Gastrocnemius medialis (tissue), 4 donors: ENCODE results near the gene SEPTIN2. TPM values are rescaled to one million over a fixed set of nuclear protein-coding genes. Genes with fewer than 3 reads are reported as not detected.
A peak's percentile ranks its signal among the peaks of the same experiment; 100 is the strongest.
"Not testable (repeated sequence)": the region's sequence is repeated elsewhere in the genome, so short reads cannot be mapped to it uniquely, and the experiment has no call there.

Source experiments
- ATAC-seq, 2 donors: fragments of 150-250 bp; one replicate each; pipeline ENCODE4 v1.9.1; 2016
- DNase-seq, 2 donors: peaks; one replicate each; pipeline ENCODE4 v3.0.0-alpha.2; 2019
- H3K27ac ChIP-seq, 4 donors: fragments of 200-600 bp; sonication (generic); 1 replicate in 1 of 4; 2 replicates in 3 of 4; pipeline ENCODE4 v1.5.1; 2016 to 2018; ENCODE audit warnings: mild to moderate bottlenecking in 2 of 4, moderate library complexity in 1 of 4
- H3K27me3 ChIP-seq, 3 donors: fragments of 200-600 bp; sonication (generic) in 2 of 3; 1 replicate in 1 of 3; 2 replicates in 2 of 3; pipeline versions ENCODE4 v1.5.1 to v1.6.0; 2016 to 2019; ENCODE audit warnings: mild to moderate bottlenecking in 1 of 3, moderate library complexity in 1 of 3
- H3K36me3 ChIP-seq, 2 donors: fragments of 200-600 bp; sonication (generic) in 1 of 2; one replicate each; pipeline ENCODE4 v1.5.1; 2017 to 2018
- H3K4me1 ChIP-seq, 2 donors: fragments of 200-600 bp; sonication (generic) in 1 of 2; one replicate each; pipeline ENCODE4 v1.5.1; 2016 to 2017; ENCODE audit warnings: mild to moderate bottlenecking in 2 of 2
- H3K4me3 ChIP-seq, 4 donors: fragments of 200-600 bp; sonication (generic) in 3 of 4; 1 replicate in 1 of 4; 2 replicates in 3 of 4; pipeline ENCODE4 v1.5.1; 2016 to 2019; ENCODE audit warnings: mild to moderate bottlenecking in 2 of 4
- H3K9me3 ChIP-seq, 3 donors: fragments of 200-600 bp; sonication (generic) in 2 of 3; 1 replicate in 1 of 3; 2 replicates in 2 of 3; pipeline ENCODE4 v1.5.1; 2016 to 2019
- CTCF ChIP-seq, 5 experiments: fragments of 450-650 bp in 3 of 5; fragments of 200-600 bp in 2 of 5; sonication (generic) in 2 of 5; IDR thresholded peaks in 4 of 5; conservative IDR thresholded peaks in 1 of 5; 1 replicate in 4 of 5; 2 replicates in 1 of 5; pipeline ENCODE4 v1.5.1; 2016 to 2019; ENCODE audit warnings: antibody characterized with exemption in 5 of 5, mild to moderate bottlenecking in 3 of 5, moderate library complexity in 3 of 5
- POLR2A ChIP-seq, 2 donors: fragments of 450-650 bp; IDR thresholded peaks; one replicate each; pipeline ENCODE4 v1.6.1; 2017; ENCODE audit warnings: antibody characterized with exemption in 2 of 2, mild to moderate bottlenecking in 2 of 2, moderate library complexity in 2 of 2
- in situ Hi-C, 4 donors: fragments of 200-750 bp; cut with MboI; loops; one replicate each; pipeline versions ENCODE4 v1.15.0 to v1.8.0; 2017; ENCODE audit warnings: low sequenced_read_pairs in 4 of 4
- intact Hi-C: fragments of 100-400 bp; cut with DNase I; formaldehyde crosslinking; loops from one replicate; pipeline ENCODE4 v1.15.1; 2023; ENCODE audit warnings: low total_unique reads
- total RNA-seq, 4 donors: library from RNA; depleted of rRNA; stranded (reverse); fragments of >200 nt; gene quantifications; one replicate each; pipeline versions ENCODE4 v1.1.0 to v1.2.3, GENCODE V29; 2016

Gene SEPTIN2
- total RNA-seq, 4 donors from 2014 or later = 81.3 to 130 (median 99.3) TPM

GRCh38 chr2:241391892-241392665 is 76.4 kb downstream of the SEPTIN2 start:
- intact Hi-C loops (no loop called here), in situ Hi-C loops (no loop called here)

GRCh38 chr2:241392753-241393152 is 77.0 kb downstream of the SEPTIN2 start:
- intact Hi-C loops, in situ Hi-C loops, ATAC-seq: not testable (repeated sequence)

More at GRCh38 chr2:241391892-241392665, 76.4 kb downstream of the SEPTIN2 start:
- Histone ChIP-seq H3K27me3 (no peaks in the 10 kb centered on the region), H3K9me3 (no peaks in the 10 kb centered on the region), H3K4me1 (peaks cover 0 to 3% of the 10 kb centered on the region in 2 donors), H3K27ac (no peak overlapping the region), H3K36me3 (no peaks in the 10 kb centered on the region), H3K4me3 (no peak overlapping the region)
- no peak for TF ChIP-seq POLR2A (IDR thresholded peaks at IDR 0.05)
- TF ChIP-seq CTCF (IDR thresholded peaks at IDR 0.05 in 4 of 5, conservative IDR thresholded peaks at IDR 0.05 in 1 of 5) = peak in 3 of 5 experiments; percentile 15 to 25 (median 16)
- ATAC-seq (no peak), DNase-seq (no peak)

GRCh38 chr2:241393524-241394196 is 77.9 kb downstream of the SEPTIN2 start:
- in situ Hi-C loops (no loop called here), intact Hi-C loops (no loop called here)
- ATAC-seq (no peak), DNase-seq (no peak)
- Histone ChIP-seq H3K4me1 (peaks cover 0 to 3% of the 10 kb centered on the region in 2 donors), H3K27me3 (no peaks in the 10 kb centered on the region), H3K9me3 (no peaks in the 10 kb centered on the region), H3K27ac (no peak overlapping the region), H3K4me3 (no peak overlapping the region), H3K36me3 (no peaks in the 10 kb centered on the region)
- TF ChIP-seq POLR2A (IDR thresholded peaks at IDR 0.05) (no peak), CTCF (IDR thresholded peaks at IDR 0.05 in 4 of 5, conservative IDR thresholded peaks at IDR 0.05 in 1 of 5) (no peak)

More at GRCh38 chr2:241392753-241393152, 77.0 kb downstream of the SEPTIN2 start:
- not testable (repeated sequence) for H3K4me1 ChIP-seq, H3K4me3 ChIP-seq, H3K27me3 ChIP-seq, H3K9me3 ChIP-seq, H3K27ac ChIP-seq, H3K36me3 ChIP-seq, DNase-seq

- H3K9me3 ChIP-seq, intact Hi-C loops, H3K27ac ChIP-seq, in situ Hi-C loops, ATAC-seq, H3K27me3 ChIP-seq, H3K4me1 ChIP-seq, DNase-seq, H3K36me3 ChIP-seq, H3K4me3 ChIP-seq: not testable (repeated sequence)
Observed at GRCh38 chr2:241396809-241397208, 81.1 kb downstream of the SEPTIN2 start.

GRCh38 chr2:241399941-241400922 is 84.5 kb downstream of the SEPTIN2 start:
- Histone ChIP-seq H3K4me3 (no peak overlapping the region), H3K9me3 (no peaks in the 10 kb centered on the region), H3K27me3 (no peaks in the 10 kb centered on the region), H3K4me1 (no peaks in the 10 kb centered on the region), H3K27ac (no peak overlapping the region), H3K36me3 (no peaks in the 10 kb centered on the region)
- in situ Hi-C loops (no loop called here), intact Hi-C loops (no loop called here)
- TF ChIP-seq CTCF (IDR thresholded peaks at IDR 0.05 in 4 of 5, conservative IDR thresholded peaks at IDR 0.05 in 1 of 5) (no peak), POLR2A (IDR thresholded peaks at IDR 0.05) (no peak)
- DNase-seq (no peak), ATAC-seq (no peak)

Other genes starting within 250 kb of the SEPTIN2 start
- gene MTERF4, start 213.6 kb upstream of the SEPTIN2 start, total RNA-seq = 10 to 100 TPM; 21.8 to 49.3 (median 37.0) TPM
- under 1 TPM; 0.10 to 0.36 (median 0.28) TPM for gene PASK, start 166.5 kb upstream of the SEPTIN2 start, total RNA-seq
- 10 to 100 TPM; 58.6 to 87.8 (median 67.2) TPM for gene PPP1R7, start 165.5 kb upstream of the SEPTIN2 start, total RNA-seq
- gene ANO7, start 127.2 kb upstream of the SEPTIN2 start, total RNA-seq = under 1 TPM; 0.10 to 0.62 (median 0.24) TPM
- gene HDLBP, start 253 bp upstream of the SEPTIN2 start, total RNA-seq = 100 to 1,000 TPM; 383 to 486 (median 444) TPM
- gene FARP2, start 40.4 kb downstream of the SEPTIN2 start, total RNA-seq = 10 to 100 TPM; 10.7 to 20.1 (median 13.6) TPM
- 100 to 1,000 TPM; 407 to 555 (median 524) TPM for gene STK25, start 192.7 kb downstream of the SEPTIN2 start, total RNA-seq
- 1 to 10 TPM in 3 of 4 donors, under 1 TPM in 1; 0.92 to 4.7 (median 2.3) TPM for gene BOK, start 242.8 kb downstream of the SEPTIN2 start, total RNA-seq